Hematopoietic multipotent progenitor cell (in vitro differentiated cells): Measurements from ENCODE around the gene TBC1D12. TPM values are rescaled to one million over a fixed set of nuclear protein-coding genes. Genes with fewer than 3 reads are reported as not detected.

Experiments used
- DNase-seq, 3 donors: peaks; one replicate each; pipeline ENCODE4 v3.0.0-alpha.2; 2011 to 2015; ENCODE audit warnings: low read depth in 2 of 3, low spot score in 2 of 3
- total RNA-seq: library from RNA; depleted of rRNA; stranded (reverse); fragments of >200 nt; gene quantifications from one replicate; pipeline ENCODE4 v1.2.3, GENCODE V29; 2012

The TBC1D12 gene
- total RNA-seq, 1 donor = 2.2 TPM

- no peak for DNase-seq
Observed at GRCh38 chr10:94450782-94451181, 48.4 kb downstream of the TBC1D12 start.

GRCh38 chr10:94451883-94452519 is 49.7 kb downstream of the TBC1D12 start:
- no peak for DNase-seq

GRCh38 chr10:94456942-94457341 is 54.6 kb downstream of the TBC1D12 start:
- no peak for DNase-seq

GRCh38 chr10:94459385-94459784 is 57.0 kb downstream of the TBC1D12 start:
- no peak for DNase-seq

- DNase-seq = no peak
Observed at GRCh38 chr10:94461503-94461902, 59.2 kb downstream of the TBC1D12 start.

- DNase-seq = no peak
Observed at GRCh38 chr10:94462130-94462529, 59.8 kb downstream of the TBC1D12 start.

GRCh38 chr10:94465684-94466083 is 63.3 kb downstream of the TBC1D12 start:
- DNase-seq = no peak

GRCh38 chr10:94481410-94481809 is 79.1 kb downstream of the TBC1D12 start:
- no peak for DNase-seq

- DNase-seq = no peak
Observed at GRCh38 chr10:94483970-94484369, 81.6 kb downstream of the TBC1D12 start.

- no peak for DNase-seq
Observed at GRCh38 chr10:94485094-94485493, 82.8 kb downstream of the TBC1D12 start.

GRCh38 chr10:94487575-94487974 is 85.2 kb downstream of the TBC1D12 start:
- no peak for DNase-seq

GRCh38 chr10:94489107-94489506 is 86.8 kb downstream of the TBC1D12 start:
- DNase-seq = no peak

- DNase-seq = no peak
Observed at GRCh38 chr10:94489976-94490788, 87.8 kb downstream of the TBC1D12 start.

GRCh38 chr10:94490789-94491039 is 88.4 kb downstream of the TBC1D12 start:
- DNase-seq = no peak

GRCh38 chr10:94493463-94493862 is 91.1 kb downstream of the TBC1D12 start:
- no peak for DNase-seq

- DNase-seq = no peak
Observed at GRCh38 chr10:94496010-94496409, 93.7 kb downstream of the TBC1D12 start.

GRCh38 chr10:94496646-94497045 is 94.3 kb downstream of the TBC1D12 start:
- no peak for DNase-seq

GRCh38 chr10:94500063-94500462 is 97.7 kb downstream of the TBC1D12 start:
- DNase-seq = no peak

- DNase-seq = no peak
Observed at GRCh38 chr10:94521276-94522250, 119.2 kb downstream of the TBC1D12 start.

GRCh38 chr10:94524146-94524545 is 121.8 kb downstream of the TBC1D12 start:
- DNase-seq = no peak

- no peak for DNase-seq
Observed at GRCh38 chr10:94524711-94525110, 122.4 kb downstream of the TBC1D12 start.
